Hematopoietic multipotent progenitor cell treated with erythropoietin and hydrocortisone succinate and interleukin-3 and kit ligand, for 6 days (in vitro differentiated cells): ENCODE measurements around the gene CLSTN2.

Experiments
- DNase-seq: peaks from one replicate; pipeline ENCODE4 v3.0.0-alpha.2; 2015

The CLSTN2 gene

DNA sequence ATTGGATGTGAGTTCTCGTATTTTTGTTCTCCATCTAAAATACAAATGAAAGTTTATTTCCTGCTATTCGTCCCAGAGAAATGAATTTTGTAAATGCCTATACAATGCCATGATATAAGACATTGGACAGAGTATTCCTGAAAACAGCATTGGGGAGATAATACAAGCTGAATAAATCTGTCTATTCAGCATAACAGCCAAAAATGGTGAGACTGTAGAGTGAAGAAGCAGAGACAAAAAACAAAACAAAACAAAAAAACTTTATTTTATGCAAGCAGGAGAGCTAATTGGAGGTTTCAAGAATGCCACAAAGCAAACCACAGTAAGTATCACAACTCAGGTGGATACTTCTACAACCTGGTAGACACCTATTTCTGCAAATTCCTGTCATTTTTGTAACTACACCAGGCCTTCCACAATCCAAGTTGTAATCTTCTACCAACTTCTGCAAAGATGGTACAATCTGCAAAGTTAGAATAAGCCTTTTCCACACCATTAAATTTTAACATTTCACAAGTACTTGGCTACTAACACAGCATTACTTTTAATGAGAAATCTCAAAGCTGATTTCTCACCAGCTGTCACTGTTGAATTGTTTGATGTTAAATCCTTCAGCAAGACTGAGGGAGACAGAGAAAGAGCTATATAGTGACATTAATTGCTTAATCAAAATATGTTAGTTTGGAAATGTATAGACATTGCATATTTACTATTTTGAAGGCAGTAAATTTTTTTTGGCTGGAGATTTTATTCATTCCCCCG is 163.1 kb downstream of the CLSTN2 start:
- DNase-seq = no peak

DNA sequence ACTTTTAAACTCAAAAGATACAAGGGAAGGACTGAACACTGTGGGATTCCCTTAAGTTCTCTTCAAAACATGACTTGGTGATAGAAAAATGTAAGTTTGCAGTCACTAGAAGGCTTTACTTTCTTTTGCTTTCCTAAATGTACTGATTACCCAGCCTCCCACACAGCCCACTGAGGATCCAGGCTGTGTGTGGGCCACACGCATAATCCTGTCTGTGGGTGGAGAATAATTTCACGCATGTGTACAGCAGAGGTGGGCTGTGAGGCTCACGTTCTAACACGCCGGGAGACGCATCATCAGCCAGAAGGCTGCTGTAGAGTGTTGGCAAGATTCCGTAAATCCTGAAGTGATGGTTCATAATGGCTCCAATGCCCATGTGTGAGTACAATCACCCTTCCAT is 165.5 kb downstream of the CLSTN2 start:
- no peak for DNase-seq

GRCh38 chr3:140103166-140103565 is 168.2 kb downstream of the CLSTN2 start:
- DNase-seq = no peak

DNA sequence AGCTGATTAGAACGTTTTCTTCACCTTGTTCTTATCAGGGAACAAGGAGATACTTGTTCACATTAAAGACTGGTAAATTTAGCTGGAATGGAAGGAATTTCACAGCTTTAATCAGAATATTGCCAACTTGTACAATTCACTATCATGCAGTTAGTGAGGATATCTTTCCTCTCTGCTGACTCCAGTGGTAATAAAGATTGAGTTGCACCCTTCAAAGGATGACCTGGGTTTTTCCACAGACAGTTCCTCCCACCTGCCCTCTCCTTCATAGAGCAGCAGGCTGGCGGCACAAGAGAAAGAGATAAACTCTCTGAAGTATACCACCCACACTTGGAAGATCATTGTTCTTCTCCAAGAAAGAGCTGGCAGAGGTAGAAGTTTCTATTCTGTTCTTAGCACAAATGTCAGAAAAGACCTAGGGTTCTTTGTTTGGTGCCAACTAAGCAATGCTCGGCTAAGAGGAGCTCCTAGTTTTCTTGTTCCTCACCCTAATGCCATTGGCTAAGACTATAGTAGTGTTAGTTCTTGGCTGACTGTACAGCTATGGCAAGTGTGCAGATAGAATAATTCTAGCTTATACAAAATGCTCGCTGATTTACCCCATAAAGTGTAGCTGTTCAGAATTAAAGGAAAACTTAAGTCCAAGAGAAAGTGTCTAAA is 169.1 kb downstream of the CLSTN2 start:
- DNase-seq = no peak

DNA sequence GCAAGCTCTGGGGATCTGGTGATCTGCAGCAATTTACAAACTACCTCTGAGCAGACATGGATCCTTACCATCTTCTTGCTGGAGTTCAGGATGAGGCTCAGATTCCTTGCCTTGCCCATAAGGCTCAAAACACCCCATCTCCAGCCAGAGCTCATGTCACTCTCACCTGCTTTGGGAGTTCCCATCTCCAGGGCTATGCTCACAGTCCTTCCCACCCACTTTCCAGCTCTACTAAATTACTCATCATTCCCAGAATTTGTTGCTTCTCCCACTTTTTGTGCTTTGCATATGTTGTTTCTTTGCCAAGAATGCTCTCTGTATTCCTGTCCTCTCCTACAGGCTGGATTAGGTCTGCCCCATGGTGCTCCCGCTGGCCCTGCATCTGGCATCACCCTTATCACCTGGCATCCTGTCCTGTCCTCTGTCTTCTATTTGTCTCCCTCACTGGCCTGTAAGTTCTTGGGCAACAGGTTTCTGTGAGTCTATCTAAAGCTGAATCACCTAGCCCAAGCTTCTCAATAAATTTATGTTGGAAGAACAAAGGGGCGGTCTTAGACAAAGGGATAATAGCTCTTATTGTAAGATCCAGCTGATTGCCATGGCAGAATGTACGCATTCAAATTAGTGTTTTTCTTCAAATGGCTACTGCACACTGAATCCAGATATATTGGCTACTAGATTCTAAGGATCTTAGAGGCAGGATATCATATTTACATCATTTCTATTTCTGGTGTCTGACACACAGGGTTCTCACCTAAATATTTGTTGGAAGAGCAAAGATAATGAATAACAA is 179.2 kb downstream of the CLSTN2 start:
- DNase-seq = no peak

DNA sequence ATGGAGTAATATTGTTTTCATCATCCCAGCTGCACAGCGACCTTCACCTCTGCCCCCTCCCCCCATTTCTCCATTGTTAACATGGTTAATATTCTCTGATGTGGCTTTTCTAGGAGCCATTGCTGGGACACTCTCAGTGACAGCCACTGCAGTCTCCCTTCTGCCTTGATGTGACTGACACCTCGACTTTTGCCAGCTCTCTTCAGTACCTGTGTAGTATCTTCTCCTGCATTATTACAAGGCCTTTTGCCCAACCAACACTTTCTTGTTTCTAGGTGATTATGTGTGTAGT is 179.8 kb downstream of the CLSTN2 start:
- no peak for DNase-seq

DNA sequence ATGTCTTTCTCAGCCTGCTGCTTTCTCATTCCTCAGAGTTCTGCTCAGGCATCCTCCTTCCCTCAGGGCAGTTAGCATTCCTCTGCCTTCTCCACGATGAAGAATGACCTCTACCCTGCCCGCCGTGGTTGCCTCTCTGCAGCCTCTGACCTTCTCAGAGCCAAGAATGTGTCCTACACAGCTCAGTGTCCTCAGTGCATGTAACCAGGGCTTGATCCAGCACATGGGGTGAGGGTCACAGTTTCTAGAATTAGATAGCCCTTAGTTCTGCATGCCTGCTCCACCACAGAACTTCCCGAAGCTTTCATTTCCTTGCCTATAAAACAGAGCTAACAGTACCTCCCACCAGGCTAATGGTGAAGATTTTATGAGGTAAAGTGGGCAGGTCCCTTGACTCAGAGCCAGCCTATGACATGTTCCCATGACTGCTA is 182.1 kb downstream of the CLSTN2 start:
- no peak for DNase-seq

DNA sequence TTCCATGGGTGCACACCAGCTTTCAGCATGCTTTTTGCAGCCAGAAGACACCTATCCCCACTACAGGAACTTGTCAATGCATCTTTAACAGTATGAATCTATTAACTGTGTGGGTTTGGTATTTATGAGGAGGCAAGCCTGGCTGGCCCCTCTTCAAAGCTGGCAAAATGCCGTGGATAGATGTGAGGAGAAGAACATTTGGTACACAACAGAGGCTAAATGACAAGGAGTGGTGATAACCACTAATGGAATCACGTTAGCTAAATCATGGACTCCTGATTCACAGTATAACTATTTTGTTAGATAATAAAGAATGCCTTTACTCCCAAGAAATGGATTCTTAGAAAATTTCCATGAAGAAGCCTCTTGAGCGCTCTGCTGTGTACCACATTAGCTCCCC is 187.2 kb downstream of the CLSTN2 start:
- no peak for DNase-seq

DNA sequence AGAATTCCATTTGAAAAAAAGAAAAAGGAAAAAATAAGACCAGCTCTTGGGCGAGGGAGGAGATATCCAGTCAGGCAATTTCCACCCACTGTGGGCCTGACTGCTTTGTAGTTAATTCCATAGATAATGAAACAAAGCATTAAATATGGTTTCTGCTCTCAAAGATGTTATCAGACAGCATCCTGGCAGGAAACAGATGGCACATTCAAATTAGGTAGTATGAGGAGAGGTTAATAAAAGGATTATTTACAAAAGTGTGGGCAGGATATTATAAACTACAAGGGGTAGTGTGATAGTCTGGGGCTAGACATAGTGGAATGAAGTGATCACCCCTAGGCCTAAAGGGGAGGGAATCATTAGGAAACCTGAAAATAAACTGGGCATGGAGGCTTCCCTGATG is 193.2 kb downstream of the CLSTN2 start:
- no peak for DNase-seq

GRCh38 chr3:140128631-140129030 is 193.6 kb downstream of the CLSTN2 start:
- peak; percentile 58 for DNase-seq

DNA sequence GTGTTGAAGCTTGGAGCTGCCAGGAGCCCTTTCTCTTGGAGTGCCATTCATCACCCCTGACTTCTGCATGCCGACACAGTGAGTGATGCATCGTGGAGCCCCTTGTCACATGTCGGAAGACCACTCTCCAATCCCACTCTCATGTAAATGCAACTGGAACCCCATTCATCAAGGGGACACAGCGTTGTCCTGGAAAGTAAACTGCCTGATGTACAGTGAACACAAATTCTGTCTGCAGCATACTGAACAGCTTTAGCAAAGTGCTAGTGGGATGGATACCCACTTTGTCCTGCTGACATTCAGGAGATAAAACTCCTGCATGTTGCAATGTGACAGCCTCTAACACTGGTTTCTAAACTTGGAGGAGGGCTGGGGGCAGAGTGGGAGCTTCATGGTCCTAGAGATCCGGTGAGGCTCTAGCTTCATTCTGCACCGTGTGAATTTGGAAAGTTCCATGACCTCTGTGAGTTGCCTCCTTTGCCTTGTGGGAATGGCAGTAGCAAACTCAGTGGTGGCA is 194.8 kb downstream of the CLSTN2 start:
- no peak for DNase-seq

DNA sequence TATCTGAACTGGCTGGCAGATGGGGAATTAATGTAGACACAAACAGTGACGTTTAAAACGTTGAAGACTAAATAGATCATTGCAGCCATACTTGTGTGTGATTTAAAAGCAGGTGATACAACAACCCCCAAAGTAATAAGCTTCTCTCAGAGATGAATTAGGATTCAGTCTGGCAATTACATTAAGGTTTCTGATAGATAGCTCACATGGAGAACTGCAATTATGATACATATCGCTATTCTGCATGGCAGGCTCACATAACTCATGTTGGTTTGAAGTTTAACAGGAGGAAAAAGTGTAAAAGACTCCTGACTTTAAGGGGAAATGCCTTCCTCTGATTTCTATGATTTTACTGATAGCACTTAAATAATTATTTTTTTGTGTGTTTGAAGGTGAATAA is 196.9 kb downstream of the CLSTN2 start:
- no peak for DNase-seq

GRCh38 chr3:140134231-140134965 is 199.4 kb downstream of the CLSTN2 start:
- DNase-seq = no peak

- no peak for DNase-seq
These were observed 200.5 kb downstream of the CLSTN2 start for GRCh38 chr3:140135461-140135860.

GRCh38 chr3:140143367-140144069 is 208.5 kb downstream of the CLSTN2 start:
- DNase-seq = no peak

GRCh38 chr3:140145528-140145927 is 210.5 kb downstream of the CLSTN2 start:
- no peak for DNase-seq

GRCh38 chr3:140146668-140147067 is 211.7 kb downstream of the CLSTN2 start:
- DNase-seq = no peak

DNA sequence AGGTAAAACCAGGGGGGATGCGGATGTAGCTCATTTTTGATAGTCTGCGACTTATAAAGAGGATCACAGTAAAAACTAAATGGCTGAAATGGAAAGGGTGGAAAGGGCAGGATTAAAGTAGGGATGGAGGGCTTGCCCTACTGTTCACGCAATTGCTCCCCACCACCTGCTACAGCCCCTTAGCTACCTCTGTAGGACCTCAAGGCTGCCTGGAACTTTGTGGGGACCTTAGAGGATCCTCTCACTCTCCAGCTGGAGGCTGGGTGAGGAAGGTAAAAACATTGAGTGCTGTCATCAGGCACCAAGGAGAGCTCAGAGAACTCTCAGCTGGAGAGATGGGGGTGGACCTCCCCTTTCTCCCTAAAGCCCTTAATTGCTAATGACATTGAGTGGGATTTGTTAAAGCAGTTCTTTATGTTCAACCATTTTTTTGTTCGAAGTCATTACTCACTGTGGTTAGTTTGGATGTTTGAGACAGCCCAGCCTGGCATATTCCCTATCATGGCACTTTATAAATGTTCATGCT is 213.0 kb downstream of the CLSTN2 start:
- no peak for DNase-seq

DNA sequence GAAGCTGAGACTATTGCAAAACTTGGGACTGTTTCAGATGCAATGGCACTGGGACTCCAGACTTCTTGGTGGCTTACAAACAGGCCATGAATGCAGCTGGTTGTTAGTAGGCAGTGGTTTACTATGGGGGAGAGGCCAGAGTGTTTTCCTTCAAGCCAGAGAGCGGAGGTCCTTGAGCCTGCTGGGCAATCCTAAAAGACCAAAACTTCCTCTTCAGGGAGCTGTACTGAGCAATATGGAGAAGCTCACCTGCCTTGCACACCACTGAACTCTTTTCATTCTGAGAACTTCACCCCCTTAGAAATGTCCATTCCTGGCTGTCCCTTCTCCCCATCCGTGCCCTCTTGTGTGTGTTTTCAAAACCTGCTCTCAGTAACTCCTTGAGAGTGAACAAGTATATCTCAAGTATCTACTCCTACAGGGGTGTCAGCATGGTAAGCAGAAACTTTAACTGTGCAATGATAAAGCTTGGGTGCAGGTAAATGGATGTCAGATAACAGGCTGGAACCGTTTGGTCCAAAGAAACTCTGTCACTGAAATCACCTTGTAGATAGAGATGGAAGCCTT is 213.9 kb downstream of the CLSTN2 start:
- DNase-seq = no peak

DNA sequence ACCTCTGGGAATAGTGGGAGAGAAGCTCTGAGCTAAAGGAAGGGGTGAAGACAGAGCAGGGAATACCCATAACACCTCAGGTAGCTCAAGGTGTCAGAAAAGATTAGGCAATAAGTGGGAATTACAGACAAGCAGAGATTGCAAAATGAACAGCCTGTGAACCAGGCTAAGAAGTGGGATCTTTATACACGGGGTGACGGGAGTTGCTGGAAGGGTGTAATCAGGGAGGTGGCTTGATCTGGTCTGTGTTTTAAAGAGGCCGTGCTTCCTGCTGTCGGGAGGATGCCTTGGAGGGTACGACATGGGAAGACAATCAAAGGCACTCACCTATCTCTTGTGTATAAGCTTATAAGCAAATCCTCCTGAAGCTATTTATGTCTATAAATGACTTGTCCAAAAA is 216.3 kb downstream of the CLSTN2 start:
- no peak for DNase-seq

GRCh38 chr3:140152851-140153639 is 218.1 kb downstream of the CLSTN2 start:
- no peak for DNase-seq
